HEK293T (cell line): ENCODE data around the gene NOBOX.
A peak's percentile ranks its signal among the peaks of the same experiment; 100 is the strongest.

Experiments
- CTCF ChIA-PET: fragments of 350-600 bp; formaldehyde crosslinking; extraction: SDS; loops from one replicate; lab custom pipeline; 2021; ENCODE audit warnings: antibody characterized with exemption, inconsistent platforms; lab: Yijun Ruan, JAX
- POLR2A ChIA-PET: fragments of 350-600 bp; formaldehyde crosslinking; extraction: SDS; loops from one replicate; lab custom pipeline; 2020; ENCODE audit warnings: antibody characterized with exemption, inconsistent platforms; lab: Yijun Ruan, JAX
- DNase-seq: peaks from one replicate; pipeline ENCODE4 v3.0.0; 2012; ENCODE audit warnings: mixed read lengths; ENCODE audit errors: extremely low spot score
- ARNT ChIP-seq: fragments of 450-650 bp; IDR thresholded peaks from 2 replicates; pipeline ENCODE4 v1.6.1; 2017; ENCODE audit warnings: mild to moderate bottlenecking
- BHLHE40 ChIP-seq: fragments of 450-650 bp; IDR thresholded peaks from 2 replicates; pipeline ENCODE4 v1.6.1; 2016; ENCODE audit warnings: mild to moderate bottlenecking, moderate library complexity, borderline replicate concordance
- CTBP1 ChIP-seq: fragments of 450-650 bp; IDR thresholded peaks from 2 replicates; pipeline ENCODE4 v1.6.1; 2016; ENCODE audit warnings: borderline replicate concordance
- ELF4 ChIP-seq: fragments of 450-650 bp; IDR thresholded peaks from 2 replicates; pipeline ENCODE4 v1.6.1; 2017; ENCODE audit warnings: antibody characterized with exemption
- FOXA1 ChIP-seq: fragments of 450-650 bp; IDR thresholded peaks from 2 replicates; pipeline ENCODE4 v1.6.1; 2016; ENCODE audit warnings: mild to moderate bottlenecking
- FOXK2 ChIP-seq: fragments of 450-650 bp; IDR thresholded peaks from 2 replicates; pipeline ENCODE4 v1.6.1; 2016; ENCODE audit warnings: mild to moderate bottlenecking
- FOXM1 ChIP-seq: fragments of 450-650 bp; IDR thresholded peaks from 2 replicates; pipeline ENCODE4 v1.6.1; 2017; ENCODE audit warnings: mild to moderate bottlenecking, borderline replicate concordance
- HDGF ChIP-seq: fragments of 450-650 bp; IDR thresholded peaks from 2 replicates; pipeline ENCODE4 v1.6.1; 2017; ENCODE audit warnings: antibody characterized with exemption, borderline replicate concordance
- L3MBTL2 ChIP-seq: fragments of 450-650 bp; conservative IDR thresholded peaks from 2 replicates; pipeline ENCODE4 v1.6.1; 2016; ENCODE audit warnings: mild to moderate bottlenecking
- LEF1 ChIP-seq: fragments of 450-650 bp; IDR thresholded peaks from 2 replicates; pipeline ENCODE4 v1.6.1; 2017; ENCODE audit warnings: mild to moderate bottlenecking, borderline replicate concordance
- NFRKB ChIP-seq: fragments of 450-650 bp; IDR thresholded peaks from 2 replicates; pipeline ENCODE4 v1.6.1; 2016; ENCODE audit warnings: mild to moderate bottlenecking, moderate library complexity
- PKNOX1 ChIP-seq: fragments of 450-650 bp; IDR thresholded peaks from 2 replicates; pipeline ENCODE4 v1.6.1; 2016
- SP1 ChIP-seq: fragments of 450-650 bp; IDR thresholded peaks from 2 replicates; pipeline ENCODE4 v1.6.1; 2017
- SUZ12 ChIP-seq: fragments of 450-650 bp; IDR thresholded peaks from 2 replicates; pipeline ENCODE4 v1.6.1; 2016; ENCODE audit warnings: mild to moderate bottlenecking
- TARDBP ChIP-seq: fragments of 450-650 bp; IDR thresholded peaks from 2 replicates; pipeline ENCODE4 v1.6.1; 2016
- ZNF384 ChIP-seq: fragments of 450-650 bp; IDR thresholded peaks from 2 replicates; pipeline ENCODE4 v1.6.1; 2016

Gene NOBOX

GRCh38 chr7:144398291-144398690, 5.2 kb downstream of the NOBOX start:
- DNase-seq, result no peak
- no peak for TF ChIP-seq LEF1
- no peak for TF ChIP-seq NFRKB
- no peak for TF ChIP-seq HDGF
- TF ChIP-seq FOXK2, result no peak
- TF ChIP-seq CTBP1, result no peak
- TF ChIP-seq PKNOX1, result no peak
- no peak for TF ChIP-seq ELF4
- TF ChIP-seq L3MBTL2, result no peak
- TF ChIP-seq TARDBP, result no peak
- TF ChIP-seq ZNF384, result no peak
- no peak for TF ChIP-seq FOXA1
- no peak for TF ChIP-seq SUZ12
- no peak for TF ChIP-seq ARNT
- no peak for TF ChIP-seq BHLHE40
- TF ChIP-seq SP1, result no peak
- no peak for TF ChIP-seq FOXM1
- CTCF ChIA-PET, result no interaction called here
- POLR2A ChIA-PET, result no interaction called here

DNA sequence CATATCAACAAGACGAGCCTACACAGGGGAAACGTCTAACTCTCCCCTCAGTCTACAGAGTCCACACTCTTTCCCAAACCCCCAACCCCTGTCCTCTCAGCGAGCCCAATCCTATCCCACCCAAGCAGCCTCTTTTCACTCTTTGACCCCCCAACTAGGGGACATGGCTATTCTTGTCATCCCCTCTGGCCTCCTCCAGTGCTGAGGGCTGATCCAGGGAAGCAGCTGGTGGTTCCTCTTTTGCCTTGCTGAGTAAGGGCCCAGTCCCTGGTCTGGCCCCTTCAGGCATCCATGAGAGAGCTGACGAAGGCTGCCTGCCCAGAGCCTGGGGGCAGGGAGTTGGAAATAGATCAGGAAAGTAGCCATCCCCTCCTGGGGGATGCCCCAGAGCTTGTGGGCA, 6.4 kb downstream of the NOBOX start:
- ChIA-PET POLR2A (no interaction called here), CTCF (no interaction called here)
- DNase-seq, result no peak
- TF ChIP-seq SUZ12 (no peak), BHLHE40 (no peak), ARNT (no peak), L3MBTL2 (no peak), ELF4 (no peak), FOXM1 (no peak), CTBP1 (no peak), HDGF (no peak), FOXA1 (no peak), NFRKB (no peak), TARDBP (no peak), SP1 (no peak), ZNF384 (no peak), FOXK2 (no peak), PKNOX1 (no peak), LEF1 (no peak)

DNA sequence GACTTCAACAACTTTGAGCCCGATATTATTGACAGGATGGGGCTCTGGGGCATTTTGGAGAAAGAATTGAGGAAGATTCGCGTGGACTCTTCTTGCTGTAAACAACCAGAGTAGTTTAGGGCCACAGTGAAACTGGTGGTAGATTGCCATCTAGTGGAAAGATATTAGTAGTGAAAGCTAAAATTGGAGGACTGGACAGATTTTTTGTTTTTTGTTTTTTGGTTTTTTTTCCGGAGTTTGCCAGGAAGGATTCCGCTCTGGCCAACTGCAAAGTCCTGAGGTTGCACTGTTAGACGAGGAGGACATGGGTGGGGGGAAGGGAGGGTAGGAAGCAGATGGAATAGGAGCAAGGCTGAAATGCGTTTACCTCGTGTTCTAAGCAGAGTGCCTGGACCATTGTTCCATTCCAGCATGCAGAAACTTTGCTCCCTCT, 11.7 kb downstream of the NOBOX start:
- CTCF ChIA-PET, result interaction anchor here (1.2 to 1.6 kb wide), 2 partner anchors 9 to 214 kb away, joined by 4 to 5 read pairs; no protein-coding TSS in a partner anchor
- peak; percentile 71 for DNase-seq
- POLR2A ChIA-PET, result no interaction called here
- no peak for TF ChIP-seq L3MBTL2
- no peak for TF ChIP-seq ELF4
- TF ChIP-seq ZNF384, result no peak
- TF ChIP-seq SP1, result no peak
- TF ChIP-seq FOXA1, result no peak
- no peak for TF ChIP-seq CTBP1
- no peak for TF ChIP-seq BHLHE40
- no peak for TF ChIP-seq FOXM1
- no peak for TF ChIP-seq NFRKB
- no peak for TF ChIP-seq LEF1
- TF ChIP-seq PKNOX1, result no peak
- TF ChIP-seq HDGF, result no peak
- no peak for TF ChIP-seq TARDBP
- TF ChIP-seq ARNT, result no peak
- TF ChIP-seq FOXK2, result no peak

GRCh38 chr7:144391014-144391413, 12.5 kb downstream of the NOBOX start:
- TF ChIP-seq TARDBP, result no peak
- TF ChIP-seq ARNT, result no peak
- no peak for TF ChIP-seq CTBP1
- no peak for TF ChIP-seq SP1
- TF ChIP-seq SUZ12, result no peak
- no peak for TF ChIP-seq NFRKB
- TF ChIP-seq PKNOX1, result no peak
- no peak for TF ChIP-seq ZNF384
- no peak for TF ChIP-seq L3MBTL2
- no peak for TF ChIP-seq HDGF
- no peak for DNase-seq
- POLR2A ChIA-PET, result no interaction called here
- CTCF ChIA-PET, result interaction anchor here (0.9 to 1.6 kb wide), 3 partner anchors 8 to 431 kb away, joined by 4 to 5 read pairs (median 4); no protein-coding TSS in a partner anchor

DNA sequence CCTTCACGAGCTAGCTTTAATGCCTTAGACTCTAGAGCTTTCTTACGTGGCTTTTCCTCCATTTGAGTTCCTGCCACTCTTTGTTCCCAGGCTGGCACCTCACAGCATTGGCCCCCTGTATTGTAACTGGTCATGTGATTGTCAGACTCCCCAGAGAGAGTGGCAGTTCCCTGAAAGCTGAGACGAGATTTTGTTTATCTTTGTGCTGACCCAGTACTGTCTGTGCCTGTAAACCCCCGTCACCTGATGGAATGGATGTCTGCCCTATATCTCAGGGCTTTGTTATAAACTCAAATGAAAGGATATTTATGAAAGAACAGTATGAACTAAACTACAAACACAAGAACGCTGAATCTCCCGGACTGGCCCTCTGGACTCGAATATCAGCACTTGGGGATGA, 13.0 kb downstream of the NOBOX start:
- DNase-seq, result no peak
- ChIA-PET POLR2A (no interaction called here), CTCF (interaction anchor here (0.9 kb wide), 1 partner anchor 430 kb away, joined by 4 read pairs; no protein-coding TSS in a partner anchor)
- TF ChIP-seq PKNOX1 (no peak), CTBP1 (no peak), LEF1 (no peak), FOXA1 (no peak), ARNT (no peak), FOXK2 (no peak), L3MBTL2 (no peak), ELF4 (no peak), SUZ12 (no peak), HDGF (no peak), ZNF384 (no peak), NFRKB (no peak), FOXM1 (no peak), TARDBP (no peak), SP1 (no peak), BHLHE40 (no peak)
